Hepatocyte (in vitro differentiated cells): Measurements from ENCODE around the gene CHMP4B. TPM values are rescaled to one million over a fixed set of nuclear protein-coding genes. Genes with fewer than 3 reads are reported as not detected.

Experiments used
- DNase-seq: peaks from one replicate; pipeline ENCODE4 v3.0.0-alpha.2; 2016; ENCODE audit warnings: low spot score
- H2AFZ ChIP-seq: fragments of 200-600 bp; sonication (generic); 2 replicates; pipeline ENCODE4 v1.6.0; 2016; ENCODE audit warnings: antibody characterized with exemption, mild to moderate bottlenecking
- H3K27ac ChIP-seq: fragments of 200-600 bp; sonication (generic); 2 replicates; pipeline ENCODE4 v1.5.1; 2016; ENCODE audit warnings: mild to moderate bottlenecking
- H3K27me3 ChIP-seq: fragments of 200-600 bp; sonication (generic); 2 replicates; pipeline ENCODE4 v1.6.1; 2016
- H3K36me3 ChIP-seq: fragments of 200-600 bp; sonication (generic); replicated peaks from 2 replicates; pipeline ENCODE4 v1.5.1; 2016; ENCODE audit warnings: low read depth; ENCODE audit not compliant: insufficient read depth
- H3K4me1 ChIP-seq: fragments of 200-600 bp; sonication (generic); 2 replicates; pipeline ENCODE4 v1.5.1; 2016; ENCODE audit warnings: mild to moderate bottlenecking, moderate library complexity; ENCODE audit not compliant: insufficient read depth
- H3K4me2 ChIP-seq: fragments of 200-600 bp; sonication (generic); 2 replicates; pipeline ENCODE4 v1.6.0; 2016
- H3K4me3 ChIP-seq: fragments of 200-600 bp; sonication (generic); 2 replicates; pipeline ENCODE4 v1.5.1; 2016; ENCODE audit warnings: mild to moderate bottlenecking
- H3K79me2 ChIP-seq: fragments of 200-600 bp; sonication (generic); 2 replicates; pipeline ENCODE4 v1.6.0; 2017; ENCODE audit warnings: mild to moderate bottlenecking
- H3K9me2 ChIP-seq: fragments of 200-600 bp; sonication (generic); replicated peaks from 2 replicates; pipeline ENCODE4 v1.6.0; 2017; ENCODE audit warnings: mild to moderate bottlenecking; ENCODE audit not compliant: insufficient read depth
- H3K9me3 ChIP-seq: fragments of 200-600 bp; sonication (generic); 2 replicates; pipeline ENCODE4 v1.5.1; 2016; ENCODE audit warnings: low read depth, mild to moderate bottlenecking
- H4K20me1 ChIP-seq: fragments of 200-600 bp; sonication (generic); 2 replicates; pipeline ENCODE4 v1.6.0; 2016; ENCODE audit warnings: mild to moderate bottlenecking; ENCODE audit not compliant: insufficient read depth, poor library complexity, severe bottlenecking
- EZH2 ChIP-seq: fragments of 200-600 bp; sonication (generic); IDR thresholded peaks from 2 replicates; pipeline ENCODE4 v1.6.1; 2016; ENCODE audit warnings: antibody characterized with exemption, mild to moderate bottlenecking, borderline replicate concordance
- EZH2phosphoT487 ChIP-seq: fragments of 200-600 bp; sonication (generic); IDR thresholded peaks from one replicate; pipeline ENCODE4 v1.6.1; 2018; ENCODE audit warnings: antibody characterized with exemption, mild to moderate bottlenecking, low read depth, moderate library complexity; ENCODE audit not compliant: unreplicated experiment, severe bottlenecking
- WGBS: methylation state at CpG from one replicate; pipeline ENCODE4 v1.1.6; 2016; ENCODE audit warnings: low lambda C conversion rate; ENCODE audit errors: missing lambda C conversion rate; 5-methylcytosine and 5-hydroxymethylcytosine counted together
- polyA plus RNA-seq: library from polyadenylated mRNA; unstranded; fragments of >200 nt; fragmentation: Nextera tagmentation; extraction: Ambion mirVana; gene quantifications from 2 replicates; pipeline ENCODE4 v1.2.1, GENCODE V29; 2016
- total RNA-seq: library from RNA; depleted of rRNA; stranded (reverse); fragments of >200 nt; gene quantifications from 2 replicates; pipeline ENCODE4 v1.2.3, GENCODE V29; 2014
- TF ChIP-seq, protein P1 (sequence below): fragments of 200-600 bp; sonication (generic); IDR thresholded peaks from 2 replicates; pipeline ENCODE4 v1.5.1; 2016; ENCODE audit warnings: antibody characterized with exemption, mild to moderate bottlenecking; ENCODE audit not compliant: poor library complexity

The CHMP4B gene
- total and polyA plus RNA-seq, 2 experiments from 2014 or later: 8.1 to 95.1 TPM

DNA sequence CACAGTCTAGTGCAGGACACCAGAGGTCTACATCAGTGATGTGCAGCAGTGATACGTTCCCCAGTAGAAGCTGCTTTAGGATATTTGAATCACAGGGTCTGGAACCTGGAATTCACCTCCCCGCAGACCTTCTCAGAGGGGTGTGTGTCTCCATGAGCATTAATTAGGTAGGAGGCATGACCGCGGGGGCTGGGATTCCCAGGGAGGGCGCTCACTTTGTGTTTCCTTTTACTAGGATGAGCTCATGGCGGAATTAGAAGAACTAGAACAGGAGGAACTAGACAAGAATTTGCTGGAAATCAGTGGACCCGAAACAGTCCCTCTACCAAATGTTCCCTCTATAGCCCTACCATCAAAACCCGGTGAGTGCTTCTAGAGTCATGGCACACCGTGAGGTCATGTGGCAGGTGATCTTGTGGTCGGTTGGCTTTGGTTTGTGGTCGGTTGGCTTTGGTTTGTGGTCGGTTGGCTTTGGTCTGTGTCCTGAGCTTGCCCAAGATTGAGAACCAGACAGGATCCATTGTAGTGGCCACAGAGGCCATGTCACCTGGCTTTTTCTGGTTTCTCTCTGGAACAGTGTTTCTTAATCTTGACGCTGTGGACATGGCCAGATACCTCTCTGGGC lies 40.8 kb downstream of the CHMP4B start:
- H3K27ac ChIP-seq: no peak overlapping the region
- H3K9me2 ChIP-seq: no peaks in the 10 kb centered on the region
- TF ChIP-seq EZH2phosphoT487 (no peak), EZH2 (no peak)
- TF ChIP-seq, protein P1, sequence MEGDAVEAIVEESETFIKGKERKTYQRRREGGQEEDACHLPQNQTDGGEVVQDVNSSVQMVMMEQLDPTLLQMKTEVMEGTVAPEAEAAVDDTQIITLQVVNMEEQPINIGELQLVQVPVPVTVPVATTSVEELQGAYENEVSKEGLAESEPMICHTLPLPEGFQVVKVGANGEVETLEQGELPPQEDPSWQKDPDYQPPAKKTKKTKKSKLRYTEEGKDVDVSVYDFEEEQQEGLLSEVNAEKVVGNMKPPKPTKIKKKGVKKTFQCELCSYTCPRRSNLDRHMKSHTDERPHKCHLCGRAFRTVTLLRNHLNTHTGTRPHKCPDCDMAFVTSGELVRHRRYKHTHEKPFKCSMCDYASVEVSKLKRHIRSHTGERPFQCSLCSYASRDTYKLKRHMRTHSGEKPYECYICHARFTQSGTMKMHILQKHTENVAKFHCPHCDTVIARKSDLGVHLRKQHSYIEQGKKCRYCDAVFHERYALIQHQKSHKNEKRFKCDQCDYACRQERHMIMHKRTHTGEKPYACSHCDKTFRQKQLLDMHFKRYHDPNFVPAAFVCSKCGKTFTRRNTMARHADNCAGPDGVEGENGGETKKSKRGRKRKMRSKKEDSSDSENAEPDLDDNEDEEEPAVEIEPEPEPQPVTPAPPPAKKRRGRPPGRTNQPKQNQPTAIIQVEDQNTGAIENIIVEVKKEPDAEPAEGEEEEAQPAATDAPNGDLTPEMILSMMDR: no peak
- H3K36me3 ChIP-seq: no peaks in the 10 kb centered on the region
- H3K9me3 ChIP-seq: no peaks in the 10 kb centered on the region
- no peaks in the 10 kb centered on the region for H3K27me3 ChIP-seq
- no peak overlapping the region for H3K4me2 ChIP-seq
- no peak for DNase-seq
- H3K4me1 ChIP-seq: no peaks in the 10 kb centered on the region
- H3K4me3 ChIP-seq: no peak overlapping the region
- H3K79me2 ChIP-seq: peaks cover 61% of the 10 kb centered on the region
- no peak overlapping the region for H2AFZ ChIP-seq
- 98% methylated on average over 13 of the region's 13 CpGs for WGBS
- H4K20me1 ChIP-seq: peaks cover 51% of the 10 kb centered on the region

DNA sequence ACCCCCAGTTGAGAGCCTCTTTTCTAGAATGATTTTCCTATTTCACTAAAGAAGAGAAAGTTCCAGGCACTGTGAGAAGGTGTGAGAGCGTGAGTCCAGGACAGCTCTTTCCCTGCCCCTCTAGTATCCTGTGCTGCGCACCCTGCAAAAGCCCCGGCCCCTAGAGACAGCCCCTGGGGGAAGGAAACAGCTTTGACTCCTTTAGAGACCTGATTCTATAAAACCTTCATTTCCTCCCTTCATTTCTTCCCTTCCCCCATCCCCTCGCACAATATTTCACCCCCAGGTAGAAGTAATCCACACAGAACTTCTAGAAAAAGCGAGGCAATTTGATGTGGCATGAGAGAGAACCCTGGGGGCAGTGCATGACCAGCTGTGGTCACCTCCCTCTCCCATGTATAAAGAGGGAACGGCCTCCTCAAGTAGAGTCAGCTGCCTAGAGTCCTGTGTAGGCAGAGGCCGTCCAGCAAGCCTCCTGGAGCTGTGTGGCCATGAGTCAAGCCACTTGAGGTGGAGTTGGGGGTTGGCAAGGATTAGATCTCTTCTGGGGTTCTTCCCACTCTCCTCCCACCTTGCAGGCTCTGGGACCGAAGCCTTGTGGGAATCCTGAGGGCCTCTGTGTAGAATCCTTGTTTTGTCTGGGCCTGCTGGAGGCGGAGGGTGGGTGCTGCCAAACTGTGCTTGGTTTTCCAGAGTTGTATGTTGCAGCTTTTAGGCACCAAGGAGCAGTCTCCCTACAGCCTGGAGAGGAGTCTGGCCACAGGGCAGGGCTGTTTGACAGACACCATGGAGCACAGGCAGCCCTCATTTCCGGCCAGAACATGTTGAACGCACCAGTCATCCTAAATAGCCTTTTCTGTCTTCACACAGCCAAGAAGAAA lies 41.7 kb downstream of the CHMP4B start:
- Histone ChIP-seq H3K9me3 (no peaks in the 10 kb centered on the region), H2AFZ (no peak overlapping the region), H4K20me1 (peaks cover 42% of the 10 kb centered on the region), H3K9me2 (no peaks in the 10 kb centered on the region), H3K4me3 (no peak overlapping the region), H3K36me3 (no peaks in the 10 kb centered on the region), H3K4me1 (no peaks in the 10 kb centered on the region), H3K4me2 (no peak overlapping the region), H3K79me2 (peaks cover 52% of the 10 kb centered on the region), H3K27me3 (no peaks in the 10 kb centered on the region), H3K27ac (no peak overlapping the region)
- WGBS: 95% methylated on average over 11 of the region's 11 CpGs
- TF ChIP-seq, protein P1: no peak
- TF ChIP-seq EZH2phosphoT487 (no peak), EZH2 (no peak)
- DNase-seq: no peak

DNA sequence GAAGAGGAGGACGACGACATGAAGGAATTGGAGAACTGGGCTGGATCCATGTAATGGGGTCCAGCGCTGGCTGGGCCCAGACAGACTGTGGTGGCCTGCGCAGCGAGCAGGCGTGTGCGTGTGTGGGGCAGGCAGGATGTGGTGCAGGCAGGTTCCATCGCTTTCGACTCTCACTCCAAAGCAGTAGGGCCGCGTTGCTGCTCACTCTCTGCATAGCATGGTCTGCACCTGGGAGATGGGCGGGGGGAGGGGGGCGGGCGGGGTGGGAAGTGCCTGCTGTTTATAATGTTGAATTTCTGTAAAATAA lies 42.3 kb downstream of the CHMP4B start:
- H3K27ac ChIP-seq: no peak overlapping the region
- no peak for DNase-seq
- H3K9me2 ChIP-seq: no peaks in the 10 kb centered on the region
- TF ChIP-seq EZH2: no peak
- WGBS: 97% methylated on average over 14 of the region's 14 CpGs
- no peaks in the 10 kb centered on the region for H3K27me3 ChIP-seq
- no peak overlapping the region for H3K4me3 ChIP-seq
- H2AFZ ChIP-seq: no peak overlapping the region
- no peak overlapping the region for H3K4me2 ChIP-seq
- no peaks in the 10 kb centered on the region for H3K36me3 ChIP-seq
- H3K4me1 ChIP-seq: no peaks in the 10 kb centered on the region
- peaks cover 36% of the 10 kb centered on the region for H4K20me1 ChIP-seq
- H3K9me3 ChIP-seq: no peaks in the 10 kb centered on the region
- H3K79me2 ChIP-seq: peaks cover 46% of the 10 kb centered on the region
